ENCODE measurements around the gene CLIP1. TPM values are rescaled to one million over a fixed set of nuclear protein-coding genes. Genes with fewer than 3 reads are reported as not detected.

Gene CLIP1
- total and polyA plus RNA-seq, 2 of the 13 experiments (the other 11 are each of a cell fraction or from before 2014, with no cell fraction given), result 28.9 to 43.7 TPM

DNA sequence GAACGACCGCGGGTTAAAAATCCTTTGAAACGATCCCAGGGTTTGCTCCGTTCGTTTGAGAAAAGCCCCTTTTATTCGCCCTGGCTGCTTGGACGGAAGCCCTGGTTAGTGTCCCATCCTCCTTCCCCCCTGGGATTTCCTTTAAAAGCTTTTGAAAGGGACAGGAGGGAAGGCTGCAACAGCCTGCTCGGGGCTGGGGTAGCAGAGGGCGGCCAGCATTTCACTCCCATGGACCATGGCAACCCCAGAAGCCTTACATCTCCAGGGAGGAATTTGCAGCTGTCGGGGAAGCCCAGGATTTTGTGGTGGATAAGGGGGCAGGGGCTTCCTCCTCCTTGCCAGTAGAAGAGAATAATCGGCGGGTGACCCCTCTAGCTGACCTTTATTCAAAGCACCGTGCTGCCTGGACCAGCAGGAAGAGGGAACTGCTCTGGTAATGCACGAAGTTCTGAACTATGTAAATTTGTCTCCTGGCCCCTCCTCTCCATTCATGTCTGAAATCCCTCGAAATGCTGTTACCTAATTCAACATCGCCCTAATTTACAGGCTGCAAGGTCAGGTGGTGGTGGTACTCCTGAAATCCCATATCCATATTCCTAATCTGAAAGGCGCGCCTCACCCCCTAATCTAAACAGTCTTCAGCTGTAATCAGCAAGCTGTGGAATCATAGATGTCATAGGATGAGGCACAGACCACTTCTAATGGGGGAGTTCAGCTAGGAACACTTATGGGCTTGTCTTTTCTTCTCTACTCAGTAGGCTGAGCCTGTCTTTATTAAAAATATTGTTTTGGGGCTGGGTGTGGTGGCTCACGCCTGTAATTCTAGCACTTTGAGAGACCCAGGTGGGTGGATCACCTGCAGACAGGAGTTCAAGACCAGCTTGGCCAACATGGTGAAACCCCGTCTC is 1.0 kb upstream of the CLIP1 start (continued):
- TF ChIP-seq EEA1 (CRISPR knock-in tag; IDR thresholded peaks at IDR 0.05; ENCODE audit: borderline replicate concordance) (no peak), POLR2AphosphoS2 (IDR thresholded peaks at IDR 0.05; ENCODE audit: low read depth, low read length) (no peak)

DNA sequence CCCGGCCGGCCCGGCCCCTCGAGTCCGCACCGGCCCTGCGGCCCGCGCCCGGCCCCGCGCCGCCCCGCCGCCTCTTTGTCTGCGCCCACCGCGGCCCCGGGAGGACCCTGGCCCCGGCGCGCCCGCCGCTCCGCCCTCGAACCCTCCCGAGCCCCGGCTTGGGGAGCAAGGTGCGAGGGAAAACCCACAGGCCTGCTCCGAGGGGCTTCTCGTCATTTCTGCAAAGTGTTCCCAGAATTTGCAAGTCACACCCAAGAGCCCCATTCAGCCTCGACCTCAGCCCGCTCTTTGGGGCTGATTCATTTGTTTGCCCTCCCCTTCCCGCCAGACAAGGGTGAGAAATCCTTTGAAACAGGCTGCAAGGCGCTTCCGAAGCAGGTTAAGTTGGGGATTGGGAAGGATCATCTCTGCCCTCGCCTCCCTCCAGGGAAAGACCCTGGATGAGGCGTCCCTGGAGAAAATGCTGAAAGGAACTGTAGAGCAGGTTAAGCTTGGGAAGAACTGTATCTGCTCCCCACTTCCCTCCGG is 325 bp upstream of the CLIP1 start:
- no peaks in the 10 kb centered on the region; a peak in 1 of 5 replicates for H3K27me3 ChIP-seq (ENCODE audit: control insufficient read depth in 1 of 2, insufficient read depth in 2 of 2, low read length in 2 of 2)
- CTCF ChIA-PET (ENCODE audit: low intra/inter-chr PET ratio, low total read pairs), result interaction anchor here (2.1 kb wide), 1 partner anchor 49 kb away, joined by 7 read pairs; no protein-coding TSS in a partner anchor
- TF ChIP-seq NR2F6 (IDR thresholded peaks at IDR 0.05) (no peak), NR2F6 (CRISPR knock-in tag; IDR thresholded peaks at IDR 0.05) (no peak), GFI1 (CRISPR knock-in tag; IDR thresholded peaks at IDR 0.05; ENCODE audit: borderline replicate concordance) (no peak), ZNF567 (CRISPR knock-in tag; IDR thresholded peaks at IDR 0.05; ENCODE audit: borderline replicate concordance) (no peak), ARNTL (CRISPR knock-in tag; IDR thresholded peaks at IDR 0.05) (no peak), ZNF121 (CRISPR knock-in tag; IDR thresholded peaks at IDR 0.05) (no peak)
- TF ChIP-seq, protein P1, sequence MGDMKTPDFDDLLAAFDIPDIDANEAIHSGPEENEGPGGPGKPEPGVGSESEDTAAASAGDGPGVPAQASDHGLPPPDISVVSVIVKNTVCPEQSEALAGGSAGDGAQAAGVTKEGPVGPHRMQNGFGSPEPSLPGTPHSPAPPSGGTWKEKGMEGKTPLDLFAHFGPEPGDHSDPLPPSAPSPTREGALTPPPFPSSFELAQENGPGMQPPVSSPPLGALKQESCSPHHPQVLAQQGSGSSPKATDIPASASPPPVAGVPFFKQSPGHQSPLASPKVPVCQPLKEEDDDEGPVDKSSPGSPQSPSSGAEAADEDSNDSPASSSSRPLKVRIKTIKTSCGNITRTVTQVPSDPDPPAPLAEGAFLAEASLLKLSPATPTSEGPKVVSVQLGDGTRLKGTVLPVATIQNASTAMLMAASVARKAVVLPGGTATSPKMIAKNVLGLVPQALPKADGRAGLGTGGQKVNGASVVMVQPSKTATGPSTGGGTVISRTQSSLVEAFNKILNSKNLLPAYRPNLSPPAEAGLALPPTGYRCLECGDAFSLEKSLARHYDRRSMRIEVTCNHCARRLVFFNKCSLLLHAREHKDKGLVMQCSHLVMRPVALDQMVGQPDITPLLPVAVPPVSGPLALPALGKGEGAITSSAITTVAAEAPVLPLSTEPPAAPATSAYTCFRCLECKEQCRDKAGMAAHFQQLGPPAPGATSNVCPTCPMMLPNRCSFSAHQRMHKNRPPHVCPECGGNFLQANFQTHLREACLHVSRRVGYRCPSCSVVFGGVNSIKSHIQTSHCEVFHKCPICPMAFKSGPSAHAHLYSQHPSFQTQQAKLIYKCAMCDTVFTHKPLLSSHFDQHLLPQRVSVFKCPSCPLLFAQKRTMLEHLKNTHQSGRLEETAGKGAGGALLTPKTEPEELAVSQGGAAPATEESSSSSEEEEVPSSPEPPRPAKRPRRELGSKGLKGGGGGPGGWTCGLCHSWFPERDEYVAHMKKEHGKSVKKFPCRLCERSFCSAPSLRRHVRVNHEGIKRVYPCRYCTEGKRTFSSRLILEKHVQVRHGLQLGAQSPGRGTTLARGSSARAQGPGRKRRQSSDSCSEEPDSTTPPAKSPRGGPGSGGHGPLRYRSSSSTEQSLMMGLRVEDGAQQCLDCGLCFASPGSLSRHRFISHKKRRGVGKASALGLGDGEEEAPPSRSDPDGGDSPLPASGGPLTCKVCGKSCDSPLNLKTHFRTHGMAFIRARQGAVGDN (CRISPR knock-in tag; IDR thresholded peaks at IDR 0.05), result 0 out of 2 replicates have a peak, but pooled peaks have one; percentile 4
- TF ChIP-seq, protein P2, sequence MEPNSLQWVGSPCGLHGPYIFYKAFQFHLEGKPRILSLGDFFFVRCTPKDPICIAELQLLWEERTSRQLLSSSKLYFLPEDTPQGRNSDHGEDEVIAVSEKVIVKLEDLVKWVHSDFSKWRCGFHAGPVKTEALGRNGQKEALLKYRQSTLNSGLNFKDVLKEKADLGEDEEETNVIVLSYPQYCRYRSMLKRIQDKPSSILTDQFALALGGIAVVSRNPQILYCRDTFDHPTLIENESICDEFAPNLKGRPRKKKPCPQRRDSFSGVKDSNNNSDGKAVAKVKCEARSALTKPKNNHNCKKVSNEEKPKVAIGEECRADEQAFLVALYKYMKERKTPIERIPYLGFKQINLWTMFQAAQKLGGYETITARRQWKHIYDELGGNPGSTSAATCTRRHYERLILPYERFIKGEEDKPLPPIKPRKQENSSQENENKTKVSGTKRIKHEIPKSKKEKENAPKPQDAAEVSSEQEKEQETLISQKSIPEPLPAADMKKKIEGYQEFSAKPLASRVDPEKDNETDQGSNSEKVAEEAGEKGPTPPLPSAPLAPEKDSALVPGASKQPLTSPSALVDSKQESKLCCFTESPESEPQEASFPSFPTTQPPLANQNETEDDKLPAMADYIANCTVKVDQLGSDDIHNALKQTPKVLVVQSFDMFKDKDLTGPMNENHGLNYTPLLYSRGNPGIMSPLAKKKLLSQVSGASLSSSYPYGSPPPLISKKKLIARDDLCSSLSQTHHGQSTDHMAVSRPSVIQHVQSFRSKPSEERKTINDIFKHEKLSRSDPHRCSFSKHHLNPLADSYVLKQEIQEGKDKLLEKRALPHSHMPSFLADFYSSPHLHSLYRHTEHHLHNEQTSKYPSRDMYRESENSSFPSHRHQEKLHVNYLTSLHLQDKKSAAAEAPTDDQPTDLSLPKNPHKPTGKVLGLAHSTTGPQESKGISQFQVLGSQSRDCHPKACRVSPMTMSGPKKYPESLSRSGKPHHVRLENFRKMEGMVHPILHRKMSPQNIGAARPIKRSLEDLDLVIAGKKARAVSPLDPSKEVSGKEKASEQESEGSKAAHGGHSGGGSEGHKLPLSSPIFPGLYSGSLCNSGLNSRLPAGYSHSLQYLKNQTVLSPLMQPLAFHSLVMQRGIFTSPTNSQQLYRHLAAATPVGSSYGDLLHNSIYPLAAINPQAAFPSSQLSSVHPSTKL (CRISPR knock-in tag; IDR thresholded peaks at IDR 0.05), result no peak

More for the DNA sequence above, 325 bp upstream of the CLIP1 start:
- no peaks in the 10 kb centered on the region for H3K9me3 ChIP-seq (ENCODE audit: low read length)
- peaks cover 38% of the 10 kb centered on the region for H3K79me2 ChIP-seq (ENCODE audit: insufficient read depth, low read length)
- FAIRE-seq, result peak; percentile 47
- peak overlapping the region; percentile 100 for H3K4me2 ChIP-seq (ENCODE audit: low read depth, low read length)
- no peaks in the 10 kb centered on the region for H4K20me1 ChIP-seq (ENCODE audit: insufficient read depth, low read length)
- in situ Hi-C loops (cut with HindIII; ENCODE audit: extremely low pct_ligation_motif_present, low pct_unique_long_range_greater_than_20kb) (no loop called here), intact Hi-C loops (cut with micrococcal nuclease; ENCODE audit: unreplicated experiment) (loop anchor here (1.0 kb wide), 1 partner anchor 49 kb away; no protein-coding TSS in a partner anchor)
- 2% methylated on average over 8 of the region's 39 CpGs for WGBS (ENCODE audit: low lambda C conversion rate)
- H3K36me3 ChIP-seq (replicated peaks in 1 of 2; ENCODE audit: control insufficient read depth in 1 of 2, insufficient read depth in 2 of 2, low read length in 2 of 2), result no peaks in the 10 kb centered on the region
- peak; percentile 49 for DNase-seq (ENCODE audit: low spot score)
- BruUV-seq (replicated peaks), result no TSS peak
- peak overlapping the region; percentile 66 to 82 (median 81) for H3K4me3 ChIP-seq (replicated peaks in 1 of 3; ENCODE audit: insufficient read depth in 1 of 3, low read depth in 2 of 3, low read length in 3 of 3)
- peak overlapping the region; percentile 73 for H3K27ac ChIP-seq (ENCODE audit: extremely low read length, insufficient read depth, low read length)
- peak overlapping the region; percentile 11 for H2AFZ ChIP-seq (ENCODE audit: low read length)
- H3K9ac ChIP-seq (ENCODE audit: insufficient read depth, low read depth, low read length), result peak overlapping the region; percentile 84
- POLR2A ChIA-PET, result interaction anchor here (0.6 to 8.6 kb wide), 9 partner anchors 11 to 78 kb away, joined by 3 to 127 read pairs (median 6); partner anchors contain the start of gene ZCCHC8
- peaks cover 64% of the 10 kb centered on the region for H3K4me1 ChIP-seq (ENCODE audit: insufficient read depth, low read length)
- no peak; the same call in 1 of the 3 replicates for ATAC-seq
